GM12891 (cell line): ENCODE results near the gene ZNF598.

Source experiments
- DNase-seq: peaks from one replicate; pipeline ENCODE4 v3.0.0; 2011; ENCODE audit warnings: low spot score; ENCODE audit not compliant: insufficient read length
- FAIRE-seq: peaks from 2 replicates; lab custom pipeline; 2011; peaks lifted over from hg19 to GRCh38; lab: Jason Lieb, UNC
- PAX5 ChIP-seq: IDR thresholded peaks from 2 replicates; pipeline ENCODE4 v1.6.1; 2011; ENCODE audit warnings: low read length, moderate library complexity, mild to moderate bottlenecking; ENCODE audit not compliant: insufficient read depth, severe bottlenecking
- POLR2A ChIP-seq: IDR thresholded peaks from 2 replicates; pipeline ENCODE4 v1.6.1; 2011; ENCODE audit warnings: low read depth, low read length, control low read depth
- POLR2AphosphoS5 ChIP-seq: IDR thresholded peaks from 2 replicates; pipeline ENCODE4 v1.6.1; 2011; ENCODE audit warnings: low read depth, low read length, control low read depth
- POU2F2 ChIP-seq: IDR thresholded peaks from 2 replicates; pipeline ENCODE4 v1.6.1; 2011; ENCODE audit warnings: low read depth, mild to moderate bottlenecking, control low read depth, low read length, moderate library complexity
- SPI1 ChIP-seq: IDR thresholded peaks from 2 replicates; pipeline ENCODE4 v1.6.1; 2011; ENCODE audit warnings: low read depth, low read length, control low read depth
- TAF1 ChIP-seq: IDR thresholded peaks from 2 replicates; pipeline ENCODE4 v1.6.1; 2011; ENCODE audit warnings: low read depth, low read length, control low read depth

The ZNF598 gene

DNA sequence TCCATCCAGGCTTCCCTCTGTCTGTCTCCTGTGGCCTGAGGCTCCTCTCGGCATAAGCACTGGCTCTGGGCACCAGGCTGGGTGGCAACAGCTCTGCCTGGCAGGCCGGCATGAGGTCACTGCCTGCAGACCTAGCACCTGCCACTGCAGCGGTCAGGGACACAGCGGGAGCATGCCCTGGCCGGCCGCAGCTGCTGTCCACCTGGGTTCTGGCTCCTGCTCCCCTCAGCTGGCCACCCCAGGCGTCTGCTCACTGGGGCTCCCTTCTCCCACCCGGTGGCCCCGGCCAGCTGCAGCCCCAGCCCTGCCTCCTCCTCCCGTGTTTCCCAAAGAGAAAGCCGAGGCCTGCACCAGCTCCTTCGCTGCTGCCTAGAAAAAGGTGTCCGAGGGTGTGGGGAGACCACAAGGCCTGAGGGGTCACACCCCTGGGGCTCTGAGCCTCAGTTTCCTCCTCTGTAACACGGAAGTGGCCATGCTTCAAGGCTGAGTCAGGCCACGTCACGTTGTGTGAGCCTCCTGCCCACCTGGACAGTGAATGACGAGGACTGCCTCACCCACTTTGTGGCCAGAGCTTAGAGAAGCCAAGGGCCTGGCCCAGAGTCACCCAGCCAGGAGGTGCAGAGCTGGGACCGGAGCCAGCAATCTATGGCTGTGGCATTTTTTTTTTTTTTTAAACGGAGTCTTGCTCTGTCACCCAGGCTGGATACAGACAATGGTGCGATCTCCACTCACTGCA is 31.3 kb upstream of the ZNF598 start:
- no peak for FAIRE-seq
- DNase-seq = no peak
- TF ChIP-seq PAX5 (no peak), POLR2A (no peak), TAF1 (no peak)

GRCh38 chr16:2040041-2040786 is 30.6 kb upstream of the ZNF598 start:
- no peak for TF ChIP-seq POLR2A
- TF ChIP-seq TAF1 = no peak
- no peak for TF ChIP-seq POLR2AphosphoS5
- TF ChIP-seq SPI1 = no peak
- no peak for TF ChIP-seq POU2F2
- TF ChIP-seq PAX5 = no peak
- FAIRE-seq (no peak), DNase-seq (no peak)

DNA sequence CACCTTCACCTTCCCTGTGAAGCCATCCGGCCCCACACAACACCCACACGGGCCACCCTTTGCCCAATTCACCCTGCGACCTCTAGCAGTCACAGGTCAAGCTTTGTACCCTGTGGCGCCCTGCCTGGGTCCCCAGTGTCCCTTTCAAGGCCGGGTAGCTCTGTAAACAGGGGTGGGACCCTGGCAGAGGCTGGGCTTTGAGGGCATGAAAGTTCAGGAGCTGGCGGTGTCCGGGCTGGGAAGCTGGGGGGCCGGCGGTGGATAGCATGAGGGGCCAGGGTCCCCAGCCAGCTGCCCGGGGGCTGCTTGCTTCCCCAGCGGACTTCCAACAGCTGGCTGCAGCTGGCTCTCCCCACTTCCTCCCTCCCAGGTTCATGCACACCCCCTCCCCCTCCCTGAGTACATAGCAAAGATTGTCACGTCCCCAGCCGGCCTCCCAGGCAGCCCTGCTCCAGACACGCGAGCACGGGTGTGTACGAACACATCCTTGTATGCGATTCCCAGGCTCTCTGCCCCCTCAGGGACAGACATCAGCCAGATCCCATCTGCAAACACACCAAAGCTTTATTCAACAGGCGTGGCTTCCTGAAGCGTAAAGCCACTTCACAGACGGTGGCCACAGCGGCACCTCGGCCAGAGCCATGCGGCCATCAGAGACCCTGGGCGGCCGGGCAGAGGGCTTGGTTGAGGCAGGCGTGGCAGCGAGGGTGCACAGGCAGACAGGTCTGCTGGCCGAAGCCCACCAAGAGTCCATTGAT is 29.8 kb upstream of the ZNF598 start:
- FAIRE-seq = no peak
- DNase-seq = no peak

GRCh38 chr16:2038382-2039231 is 29.0 kb upstream of the ZNF598 start:
- DNase-seq = no peak
- TF ChIP-seq SPI1 (no peak), POLR2AphosphoS5 (no peak), POLR2A (no peak), POU2F2 (no peak), PAX5 (no peak), TAF1 (no peak)
- FAIRE-seq = no peak

More for the DNA sequence above, 29.8 kb upstream of the ZNF598 start:
- no peak for TF ChIP-seq TAF1
- no peak for TF ChIP-seq POLR2A
- no peak for TF ChIP-seq POLR2AphosphoS5
- TF ChIP-seq PAX5 = no peak
- TF ChIP-seq POU2F2 = no peak
- no peak for TF ChIP-seq SPI1

- no peak for FAIRE-seq
- DNase-seq = no peak
- no peak for TF ChIP-seq PAX5
- TF ChIP-seq POLR2A = no peak
- TF ChIP-seq POLR2AphosphoS5 = no peak
Observed at GRCh38 chr16:2037647-2038381, 28.2 kb upstream of the ZNF598 start.

- TF ChIP-seq SPI1 (no peak), POLR2AphosphoS5 (no peak), PAX5 (no peak), POLR2A (no peak), POU2F2 (no peak), TAF1 (no peak)
- no peak for FAIRE-seq
- no peak for DNase-seq
Observed at GRCh38 chr16:2037115-2037514, 27.5 kb upstream of the ZNF598 start.

- TF ChIP-seq POLR2AphosphoS5 = no peak
- no peak for TF ChIP-seq POU2F2
- no peak for TF ChIP-seq SPI1
- no peak for TF ChIP-seq POLR2A
- no peak for FAIRE-seq
Observed at GRCh38 chr16:2036200-2036966, 26.8 kb upstream of the ZNF598 start.

DNA sequence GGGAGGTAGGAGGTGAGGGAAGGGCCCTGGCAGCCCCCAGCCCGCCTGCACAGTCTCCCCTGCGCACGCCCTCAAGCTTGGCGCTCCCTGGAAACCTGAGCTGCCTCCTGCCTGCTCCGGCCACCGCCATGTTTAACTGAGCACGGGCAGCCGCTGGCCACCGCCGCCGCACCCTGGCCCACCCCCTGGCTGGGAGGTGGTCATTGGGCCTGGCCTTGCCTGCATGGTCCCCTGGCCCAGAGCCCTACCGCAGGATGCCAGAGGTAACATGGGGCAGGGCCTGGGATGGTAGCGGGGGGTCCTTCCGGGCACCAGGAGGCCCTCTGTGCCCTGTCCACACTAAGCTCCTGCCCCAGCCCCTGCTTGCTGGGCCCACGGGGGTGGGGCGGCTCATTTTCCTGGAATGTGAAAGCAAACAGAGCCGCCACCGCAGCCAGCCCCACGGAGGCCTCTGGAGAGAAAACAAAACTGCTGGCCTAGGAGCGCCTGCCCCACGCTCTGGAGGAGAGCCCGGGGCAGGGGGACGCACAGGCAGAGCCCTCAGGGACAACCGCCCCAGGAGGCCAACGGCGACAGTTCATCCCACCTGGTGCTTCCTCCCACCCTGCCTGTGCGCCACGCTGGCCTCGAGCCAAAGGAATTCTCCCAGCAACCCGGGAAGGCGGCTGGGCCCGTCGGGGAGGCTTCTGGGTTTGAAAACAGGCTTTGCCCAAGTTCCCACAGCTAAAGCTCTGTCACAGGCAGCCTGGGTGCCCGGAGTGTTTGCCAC is 26.0 kb upstream of the ZNF598 start:
- FAIRE-seq (no peak), DNase-seq (no peak)

More at GRCh38 chr16:2036200-2036966, 26.8 kb upstream of the ZNF598 start:
- DNase-seq = no peak

More for the DNA sequence above, 26.0 kb upstream of the ZNF598 start:
- TF ChIP-seq PAX5 (no peak), POU2F2 (no peak), POLR2A (no peak), TAF1 (no peak), POLR2AphosphoS5 (no peak), SPI1 (no peak)
